GM23248 (cell line): ENCODE measurements around the gene RLF. TPM values are rescaled to one million over a fixed set of nuclear protein-coding genes. Genes with fewer than 3 reads are reported as not detected.

Source experiments
- DNase-seq: peaks from one replicate; pipeline ENCODE4 v3.0.0-alpha.2; 2015
- H2AFZ ChIP-seq: fragments of 200-600 bp; sonication (generic); 2 replicates; pipeline ENCODE4 v1.6.1; 2016; ENCODE audit warnings: antibody characterized with exemption
- H3F3A ChIP-seq: fragments of 200-600 bp; sonication (generic); 2 replicates; pipeline ENCODE4 v1.6.1; 2016; ENCODE audit warnings: mild to moderate bottlenecking, antibody characterized with exemption, mixed run types; ENCODE audit not compliant: insufficient read depth
- H3K27ac ChIP-seq: fragments of 200-600 bp; sonication (generic); 2 replicates; pipeline ENCODE4 v1.5.1; 2016; ENCODE audit warnings: mild to moderate bottlenecking
- H3K27me3 ChIP-seq: fragments of 200-600 bp; sonication (generic); replicated peaks from 2 replicates; pipeline ENCODE4 v1.6.1; 2016; ENCODE audit warnings: mild to moderate bottlenecking; ENCODE audit not compliant: insufficient read depth
- H3K36me3 ChIP-seq: fragments of 200-600 bp; sonication (generic); 2 replicates; pipeline ENCODE4 v1.6.1; 2016; ENCODE audit warnings: low read depth, mild to moderate bottlenecking
- H3K4me1 ChIP-seq: fragments of 200-600 bp; sonication (generic); 2 replicates; pipeline ENCODE4 v1.6.1; 2016; ENCODE audit warnings: mild to moderate bottlenecking; ENCODE audit not compliant: insufficient read depth
- H3K4me2 ChIP-seq: fragments of 200-600 bp; sonication (generic); one replicate; pipeline ENCODE4 v1.6.1; 2016; ENCODE audit warnings: mild to moderate bottlenecking; ENCODE audit not compliant: unreplicated experiment
- H3K4me3 ChIP-seq: fragments of 200-600 bp; sonication (generic); 2 replicates; pipeline ENCODE4 v1.5.1; 2016; ENCODE audit warnings: mild to moderate bottlenecking
- H3K79me2 ChIP-seq: fragments of 200-600 bp; sonication (generic); 2 replicates; pipeline ENCODE4 v1.6.1; 2016; ENCODE audit warnings: mild to moderate bottlenecking; ENCODE audit not compliant: insufficient read depth
- H3K9ac ChIP-seq: fragments of 200-600 bp; sonication (generic); 2 replicates; pipeline ENCODE4 v1.6.1; 2016; ENCODE audit warnings: mild to moderate bottlenecking
- H3K9me2 ChIP-seq: fragments of 200-600 bp; sonication (generic); 2 replicates; pipeline ENCODE4 v1.6.1; 2016; ENCODE audit warnings: mixed run types, mild to moderate bottlenecking, moderate library complexity; ENCODE audit not compliant: insufficient read depth
- H3K9me3 ChIP-seq: fragments of 200-600 bp; sonication (generic); one replicate; pipeline ENCODE4 v1.6.1; 2017; ENCODE audit warnings: low read depth
- H4K20me1 ChIP-seq: fragments of 200-600 bp; sonication (generic); 2 replicates; pipeline ENCODE4 v1.6.0; 2016; ENCODE audit not compliant: insufficient read depth
- EZH2 ChIP-seq: fragments of 200-600 bp; sonication (generic); IDR thresholded peaks from 2 replicates; pipeline ENCODE4 v1.6.1; 2018; ENCODE audit warnings: antibody characterized with exemption, mild to moderate bottlenecking; ENCODE audit not compliant: insufficient read depth, poor library complexity, severe bottlenecking
- EZH2phosphoT487 ChIP-seq: fragments of 200-600 bp; sonication (generic); IDR thresholded peaks from 2 replicates; pipeline ENCODE4 v1.6.1; 2018; ENCODE audit warnings: antibody characterized with exemption, moderate library complexity, mild to moderate bottlenecking, low read depth; ENCODE audit not compliant: insufficient read depth
- WGBS, 2 experiments: methylation state at CpG; one replicate each; pipeline ENCODE4 v1.1.6; 2015 to 2017; ENCODE audit warnings: low lambda C conversion rate in 2 of 2, low coverage in 1 of 2; ENCODE audit errors: missing lambda C conversion rate in 2 of 2; 5-methylcytosine and 5-hydroxymethylcytosine counted together
- in situ Hi-C: fragments of 300-500 bp; cut with MboI; formaldehyde crosslinking; loops from 2 replicates; pipeline ENCODE4 v1.15.0; 2020
- polyA plus RNA-seq: library from polyadenylated mRNA; unstranded; fragments of >200 nt; fragmentation: Nextera tagmentation; extraction: Ambion mirVana; gene quantifications from 2 replicates; pipeline ENCODE4 v1.2.1, GENCODE V29; 2016
- total RNA-seq: library from RNA; depleted of rRNA; stranded (reverse); fragments of >200 nt; shearing (Covaris generic); gene quantifications from 2 replicates; pipeline ENCODE4 v1.2.3, GENCODE V29; 2014

Gene RLF
- total and polyA plus RNA-seq, 2 experiments from 2014 or later, result 6.7 to 16.4 TPM

DNA sequence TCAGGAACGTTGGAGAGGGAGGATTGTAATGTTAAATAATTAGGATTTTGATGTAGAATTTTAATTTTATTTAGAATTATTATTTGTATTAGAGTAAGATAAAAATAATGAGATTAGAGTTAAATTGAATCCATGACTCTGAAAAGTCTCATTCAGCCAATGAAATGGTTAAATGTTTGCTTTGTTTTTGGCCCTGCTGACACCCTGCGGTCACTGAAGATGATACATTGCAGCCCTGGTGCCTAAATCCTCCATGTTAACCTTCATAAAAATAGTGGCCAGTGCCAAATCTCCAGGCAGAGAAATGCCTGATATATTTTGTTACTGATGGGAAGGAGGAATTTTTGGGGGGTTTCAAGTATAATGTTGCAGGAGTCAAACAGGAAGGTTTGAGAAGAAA is 27.3 kb upstream of the RLF start:
- in situ Hi-C loops, result no loop called here
- Histone ChIP-seq H3K27me3 (peaks cover 11% of the 10 kb centered on the region), H3K4me2 (no peak overlapping the region), H3K9me3 (no peaks in the 10 kb centered on the region), H3K36me3 (no peaks in the 10 kb centered on the region), H4K20me1 (no peaks in the 10 kb centered on the region), H3F3A (no peaks in the 10 kb centered on the region), H3K79me2 (no peaks in the 10 kb centered on the region), H3K9ac (no peak overlapping the region), H3K27ac (no peak overlapping the region), H3K4me3 (no peak overlapping the region), H2AFZ (no peak overlapping the region), H3K4me1 (no peaks in the 10 kb centered on the region), H3K9me2 (no peaks in the 10 kb centered on the region)
- 31 to 46% methylated on average over 2 of the region's 2 CpGs for WGBS, 2 experiments
- no peak for DNase-seq
- TF ChIP-seq EZH2 (no peak), EZH2phosphoT487 (no peak)

DNA sequence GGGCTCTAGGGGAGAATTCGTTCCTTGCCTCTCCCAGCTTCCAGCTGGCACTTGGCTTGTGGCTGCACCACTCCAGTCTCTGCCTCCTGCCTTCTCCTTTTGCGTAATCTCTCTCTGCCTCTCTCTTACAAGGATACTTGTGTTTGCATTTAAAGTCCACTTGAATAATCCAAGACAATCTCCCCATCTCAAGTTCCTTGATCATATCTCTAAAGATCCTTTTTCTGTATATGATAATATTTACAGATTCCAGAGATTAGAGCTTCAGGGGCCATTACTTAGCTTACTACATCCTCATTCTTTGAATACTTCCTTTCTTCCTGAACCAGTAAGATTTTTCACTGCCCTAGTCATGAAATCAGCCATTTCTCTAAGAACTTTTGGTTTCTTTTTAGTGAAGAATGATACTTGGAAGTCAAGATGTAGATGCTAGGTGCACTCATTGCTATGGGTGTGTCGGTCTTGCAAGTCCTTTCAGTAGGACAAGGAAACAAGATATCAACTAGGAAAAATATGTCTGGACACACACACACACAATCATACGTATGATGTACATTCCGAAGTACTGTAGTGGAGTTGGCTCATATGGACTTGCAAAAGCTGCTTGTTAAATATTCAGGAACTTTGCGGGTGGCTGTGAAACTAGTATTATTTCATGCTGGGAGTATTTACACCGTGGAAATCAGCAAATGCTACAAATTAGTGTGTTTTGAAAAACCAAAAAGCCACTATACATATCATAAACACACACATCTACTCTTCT is 20.8 kb upstream of the RLF start:
- H3K4me2 ChIP-seq, result peak overlapping the region; percentile 5
- in situ Hi-C loops, result loop anchor here (10.0 kb wide), 1 partner anchor 194 kb away; no protein-coding TSS in a partner anchor

DNA sequence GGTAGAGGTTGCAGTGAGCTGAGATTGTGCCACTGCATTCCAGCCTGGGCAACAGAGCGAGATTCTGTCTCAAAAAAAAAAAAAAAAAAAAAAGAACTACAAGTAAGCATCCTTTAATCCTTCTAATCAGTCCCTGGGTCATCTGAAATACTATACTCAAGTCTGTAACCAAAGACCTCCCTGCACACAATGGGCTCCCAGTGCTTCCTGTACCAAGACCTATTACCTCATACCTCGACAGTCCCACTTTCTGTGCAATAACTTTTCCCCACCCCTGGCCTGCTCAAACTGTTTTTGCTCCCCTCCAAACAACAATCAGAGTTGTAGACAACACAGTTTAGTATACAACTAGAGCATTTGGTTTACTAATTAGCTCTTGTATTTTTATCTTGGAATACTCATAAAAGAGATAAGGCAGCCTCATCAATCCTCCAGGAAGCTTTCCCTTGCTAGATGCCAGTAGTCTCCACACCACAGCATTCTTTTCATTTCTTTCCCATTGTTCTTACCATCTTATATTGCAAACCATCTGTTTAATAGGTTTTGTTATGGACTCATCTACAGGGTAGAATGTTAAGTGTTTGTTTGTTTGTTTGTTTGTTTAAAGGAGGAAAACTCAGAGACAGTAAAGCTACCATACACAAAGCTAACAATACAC is 19.2 kb upstream of the RLF start:
- Histone ChIP-seq H4K20me1 (no peaks in the 10 kb centered on the region), H3K9me3 (no peaks in the 10 kb centered on the region), H3K79me2 (no peaks in the 10 kb centered on the region), H3K27ac (no peak overlapping the region), H3K27me3 (peaks cover 16% of the 10 kb centered on the region; the same call in 1 of the 2 replicates), H3K4me2 (no peak overlapping the region), H3K9ac (no peak overlapping the region), H3K36me3 (no peaks in the 10 kb centered on the region), H2AFZ (no peak overlapping the region), H3K4me3 (no peak overlapping the region), H3F3A (peaks cover 11% of the 10 kb centered on the region; the same call in 1 of the 2 replicates), H3K9me2 (no peaks in the 10 kb centered on the region), H3K4me1 (no peaks in the 10 kb centered on the region)
- no peak for TF ChIP-seq EZH2
- no peak for TF ChIP-seq EZH2phosphoT487
- in situ Hi-C loops, result loop anchor here (10.0 kb wide), 1 partner anchor 193 kb away; no protein-coding TSS in a partner anchor
- DNase-seq, result peak; percentile 39
- 9 to 11% methylated on average over 1 to 2 of the region's 2 CpGs for WGBS, 2 experiments

More for the DNA sequence above, 20.8 kb upstream of the RLF start:
- DNase-seq, result peak; percentile 27
- Histone ChIP-seq H3K9me3 (no peaks in the 10 kb centered on the region), H3K4me1 (no peaks in the 10 kb centered on the region), H3K27ac (no peak overlapping the region), H3K27me3 (no peaks in the 10 kb centered on the region; the same call in 1 of the 2 replicates), H3K9ac (no peak overlapping the region), H4K20me1 (no peaks in the 10 kb centered on the region), H2AFZ (peak overlapping the region; percentile 56), H3K9me2 (no peaks in the 10 kb centered on the region), H3F3A (peaks cover 11% of the 10 kb centered on the region; the same call in 1 of the 2 replicates), H3K36me3 (no peaks in the 10 kb centered on the region), H3K4me3 (no peak overlapping the region), H3K79me2 (no peaks in the 10 kb centered on the region)
- WGBS, 2 experiments, result 70% methylated on average over 7 of the region's 7 CpGs
- TF ChIP-seq EZH2 (no peak), EZH2phosphoT487 (no peak)

DNA sequence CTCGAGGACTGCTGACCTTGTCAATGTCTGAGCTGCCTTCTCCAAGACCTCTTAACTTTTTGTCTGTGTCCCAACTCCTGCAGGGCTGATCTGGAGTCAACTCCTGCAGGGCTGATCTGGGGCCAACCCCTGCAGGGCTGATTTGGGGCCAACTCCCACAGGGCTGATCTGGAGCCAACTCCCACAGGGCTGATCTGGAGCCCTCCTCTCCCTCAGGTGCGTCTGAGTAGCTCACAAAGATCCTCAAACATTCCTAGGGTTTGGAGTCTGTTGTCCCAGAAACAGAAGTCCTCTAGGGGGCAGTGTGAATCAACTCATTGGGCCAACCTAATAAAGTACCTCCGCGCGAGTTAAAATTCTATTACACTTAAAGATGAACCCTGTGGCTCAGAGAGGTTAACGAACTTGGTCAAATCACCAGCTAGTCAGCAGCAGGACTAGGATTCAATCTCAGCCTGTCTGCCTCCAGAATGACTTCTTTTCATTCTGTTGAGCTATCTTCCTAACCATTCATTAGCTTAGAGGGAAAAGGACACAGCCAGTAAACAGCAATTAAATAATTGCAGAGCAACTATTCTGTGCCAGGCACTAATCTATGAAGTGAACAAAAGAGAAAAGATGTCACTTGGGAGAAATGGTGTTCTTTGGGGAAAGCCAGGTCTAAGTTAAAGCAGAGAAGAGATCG is 17.2 kb upstream of the RLF start:
- Histone ChIP-seq H3K9ac (no peak overlapping the region), H3K27me3 (peaks cover 33% of the 10 kb centered on the region), H3K27ac (no peak overlapping the region), H4K20me1 (no peaks in the 10 kb centered on the region), H3K79me2 (no peaks in the 10 kb centered on the region), H3K9me2 (no peaks in the 10 kb centered on the region), H3K4me2 (peak overlapping the region; percentile 56), H3K36me3 (no peaks in the 10 kb centered on the region), H3K4me3 (no peak overlapping the region), H3K9me3 (no peaks in the 10 kb centered on the region), H3F3A (peaks cover 11% of the 10 kb centered on the region; the same call in 1 of the 2 replicates), H3K4me1 (no peaks in the 10 kb centered on the region), H2AFZ (no peak overlapping the region)
- TF ChIP-seq EZH2phosphoT487, result no peak
- TF ChIP-seq EZH2, result no peak
- WGBS, 2 experiments, result 12 to 14% methylated on average over 7 of the region's 7 CpGs
- DNase-seq, result peak; percentile 84
- in situ Hi-C loops, result loop anchor here (10.0 kb wide), 1 partner anchor 191 kb away; no protein-coding TSS in a partner anchor
